HEK293 (cell line): Measurements from ENCODE around the gene TPD52L2.

Source experiments
- GLIS1 ChIP-seq: fragments of 450-650 bp; formaldehyde crosslinking; IDR thresholded peaks from 2 replicates; pipeline ENCODE4 v1.5.1; 2016; ENCODE audit warnings: missing biosample characterization, missing genetic modification characterization
- KLF16 ChIP-seq: fragments of 450-650 bp; formaldehyde crosslinking; IDR thresholded peaks from 2 replicates; pipeline ENCODE4 v1.5.1; 2017; ENCODE audit warnings: missing biosample characterization, missing genetic modification characterization
- KLF17 ChIP-seq: fragments of 450-650 bp; formaldehyde crosslinking; IDR thresholded peaks from 2 replicates; pipeline ENCODE4 v1.5.1; 2016; ENCODE audit warnings: missing biosample characterization, missing genetic modification characterization
- KLF9 ChIP-seq: fragments of 450-650 bp; formaldehyde crosslinking; IDR thresholded peaks from 2 replicates; pipeline ENCODE4 v1.5.1; 2016; ENCODE audit warnings: missing biosample characterization, missing genetic modification characterization, low read depth
- MYNN ChIP-seq: fragments of 450-650 bp; formaldehyde crosslinking; IDR thresholded peaks from 2 replicates; pipeline ENCODE4 v1.5.1; 2016; ENCODE audit warnings: missing biosample characterization, missing genetic modification characterization, borderline replicate concordance
- MZF1 ChIP-seq: fragments of 450-650 bp; formaldehyde crosslinking; IDR thresholded peaks from 2 replicates; pipeline ENCODE4 v1.5.1; 2017; ENCODE audit warnings: missing biosample characterization, missing genetic modification characterization, borderline replicate concordance
- ZBTB20 ChIP-seq: fragments of 450-650 bp; formaldehyde crosslinking; IDR thresholded peaks from 2 replicates; pipeline ENCODE4 v1.5.1; 2016; ENCODE audit warnings: missing biosample characterization, missing genetic modification characterization
- ZBTB26 ChIP-seq: fragments of 450-650 bp; formaldehyde crosslinking; optimal IDR thresholded peaks from 2 replicates; pipeline ENCODE3; 2016; ENCODE audit warnings: missing biosample characterization, mild to moderate bottlenecking, missing genetic modification characterization
- ZFHX2 ChIP-seq: fragments of 450-650 bp; formaldehyde crosslinking; conservative IDR thresholded peaks from 2 replicates; pipeline ENCODE4 v1.5.1; 2016; ENCODE audit warnings: missing biosample characterization, missing genetic modification characterization
- ZFP41 ChIP-seq: fragments of 450-650 bp; formaldehyde crosslinking; IDR thresholded peaks from 2 replicates; pipeline ENCODE4 v1.5.1; 2016; ENCODE audit warnings: missing biosample characterization, missing genetic modification characterization, borderline replicate concordance
- ZNF112 ChIP-seq: fragments of 450-650 bp; formaldehyde crosslinking; IDR thresholded peaks from 2 replicates; pipeline ENCODE4 v1.5.0; 2017; ENCODE audit warnings: missing biosample characterization, missing genetic modification characterization
- ZNF174 ChIP-seq: fragments of 450-650 bp; formaldehyde crosslinking; IDR thresholded peaks from 2 replicates; pipeline ENCODE4 v1.5.0; 2017; ENCODE audit warnings: missing biosample characterization, mild to moderate bottlenecking, missing genetic modification characterization
- ZNF175 ChIP-seq: fragments of 450-650 bp; formaldehyde crosslinking; IDR thresholded peaks from 2 replicates; pipeline ENCODE4 v1.5.1; 2016; ENCODE audit warnings: missing biosample characterization, missing genetic modification characterization
- ZNF202 ChIP-seq: fragments of 450-650 bp; formaldehyde crosslinking; IDR thresholded peaks from 2 replicates; pipeline ENCODE4 v1.5.1; 2016; ENCODE audit warnings: missing biosample characterization, missing genetic modification characterization, borderline replicate concordance
- ZNF211 ChIP-seq: fragments of 450-650 bp; formaldehyde crosslinking; IDR thresholded peaks from 2 replicates; pipeline ENCODE4 v1.5.1; 2016; ENCODE audit warnings: low read depth, missing biosample characterization, missing genetic modification characterization
- ZNF221 ChIP-seq: fragments of 450-650 bp; formaldehyde crosslinking; IDR thresholded peaks from 2 replicates; pipeline ENCODE4 v1.5.1; 2017; ENCODE audit warnings: missing biosample characterization, missing genetic modification characterization, borderline replicate concordance
- ZNF23 ChIP-seq: fragments of 450-650 bp; formaldehyde crosslinking; IDR thresholded peaks from 2 replicates; pipeline ENCODE4 v1.5.1; 2016; ENCODE audit warnings: missing biosample characterization, missing genetic modification characterization, borderline replicate concordance
- ZNF239 ChIP-seq: fragments of 450-650 bp; formaldehyde crosslinking; IDR thresholded peaks from 2 replicates; pipeline ENCODE4 v1.5.1; 2016; ENCODE audit warnings: missing biosample characterization, missing genetic modification characterization
- ZNF280D ChIP-seq: fragments of 450-650 bp; formaldehyde crosslinking; IDR thresholded peaks from 2 replicates; pipeline ENCODE4 v1.5.1; 2016; ENCODE audit warnings: missing biosample characterization, missing genetic modification characterization
- ZNF362 ChIP-seq: fragments of 450-650 bp; formaldehyde crosslinking; IDR thresholded peaks from 2 replicates; pipeline ENCODE4 v1.5.1; 2016; ENCODE audit warnings: missing biosample characterization, missing genetic modification characterization
- ZNF544 ChIP-seq: fragments of 450-650 bp; formaldehyde crosslinking; IDR thresholded peaks from 2 replicates; pipeline ENCODE4 v1.5.0; 2017; ENCODE audit warnings: missing biosample characterization, missing genetic modification characterization
- ZNF548 ChIP-seq: fragments of 450-650 bp; formaldehyde crosslinking; IDR thresholded peaks from 2 replicates; pipeline ENCODE4 v1.5.1; 2016; ENCODE audit warnings: missing biosample characterization, missing genetic modification characterization
- ZNF555 ChIP-seq: fragments of 450-650 bp; formaldehyde crosslinking; conservative IDR thresholded peaks from 2 replicates; pipeline ENCODE4 v1.5.1; 2017; ENCODE audit warnings: missing biosample characterization, mild to moderate bottlenecking, missing genetic modification characterization, inconsistent platforms
- ZNF626 ChIP-seq: fragments of 450-650 bp; sonication (Bioruptor Pico); formaldehyde crosslinking; IDR thresholded peaks from 2 replicates; pipeline ENCODE4 v1.5.1; 2018; ENCODE audit warnings: missing biosample characterization, missing genetic modification characterization, inconsistent platforms
- ZNF654 ChIP-seq: fragments of 450-650 bp; formaldehyde crosslinking; IDR thresholded peaks from 2 replicates; pipeline ENCODE4 v1.5.1; 2016; ENCODE audit warnings: low read depth, missing biosample characterization, missing genetic modification characterization
- ZNF670 ChIP-seq: fragments of 450-650 bp; formaldehyde crosslinking; IDR thresholded peaks from 2 replicates; pipeline ENCODE4 v1.5.1; 2016; ENCODE audit warnings: missing biosample characterization, missing genetic modification characterization, low read depth
- ZNF692 ChIP-seq: fragments of 450-650 bp; formaldehyde crosslinking; IDR thresholded peaks from 2 replicates; pipeline ENCODE4 v1.5.1; 2016; ENCODE audit warnings: missing biosample characterization, missing genetic modification characterization
- TF ChIP-seq, protein P1 (sequence below): fragments of 450-650 bp; formaldehyde crosslinking; IDR thresholded peaks from 2 replicates; pipeline ENCODE4; 2016; ENCODE audit warnings: missing biosample characterization, missing genetic modification characterization

TPD52L2 gene

GRCh38 chr20:63894358-63895201 is 29.5 kb downstream of the TPD52L2 start, which contains the start of gene DNAJC5 (continued):
- no peak for TF ChIP-seq ZNF211 (tag by site-specific recombination)
- TF ChIP-seq KLF9 (tag by site-specific recombination) = peak; percentile 80
- no peak for TF ChIP-seq MYNN (tag by site-specific recombination)
- TF ChIP-seq ZBTB20 = peak; percentile 28; the same call in 1 of the 2 replicates
- TF ChIP-seq ZNF112 (tag by site-specific recombination) = no peak
- TF ChIP-seq ZNF221 (tag by site-specific recombination) = no peak
- no peak for TF ChIP-seq ZNF548 (tag by site-specific recombination)
- TF ChIP-seq MZF1 = no peak
- no peak for TF ChIP-seq ZNF544 (tag by site-specific recombination)
- TF ChIP-seq ZNF362 (tag by site-specific recombination) = no peak
- TF ChIP-seq ZNF654 (tag by site-specific recombination) = no peak
- TF ChIP-seq ZNF202 (tag by site-specific recombination) = no peak
- TF ChIP-seq ZNF23 = no peak
- TF ChIP-seq ZNF555 = no peak
- 0 out of 2 replicates have a peak, but pooled peaks have one; percentile 45 for TF ChIP-seq KLF17 (tag by site-specific recombination)
- no peak for TF ChIP-seq ZNF626 (tag by site-specific recombination)
- TF ChIP-seq, protein P1, sequence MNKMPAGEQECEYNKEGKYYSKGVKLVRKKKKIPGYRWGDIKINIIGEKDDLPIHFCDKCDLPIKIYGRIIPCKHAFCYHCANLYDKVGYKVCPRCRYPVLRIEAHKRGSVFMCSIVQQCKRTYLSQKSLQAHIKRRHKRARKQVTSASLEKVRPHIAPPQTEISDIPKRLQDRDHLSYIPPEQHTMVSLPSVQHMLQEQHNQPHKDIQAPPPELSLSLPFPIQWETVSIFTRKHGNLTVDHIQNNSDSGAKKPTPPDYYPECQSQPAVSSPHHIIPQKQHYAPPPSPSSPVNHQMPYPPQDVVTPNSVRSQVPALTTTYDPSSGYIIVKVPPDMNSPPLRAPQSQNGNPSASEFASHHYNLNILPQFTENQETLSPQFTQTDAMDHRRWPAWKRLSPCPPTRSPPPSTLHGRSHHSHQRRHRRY = no peak
- peak; percentile 85 for TF ChIP-seq ZFHX2 (tag by site-specific recombination)
- TF ChIP-seq ZFP41 (tag by site-specific recombination) = no peak
- peak; percentile 83 for TF ChIP-seq ZBTB26 (tag by site-specific recombination)
- no peak for TF ChIP-seq ZNF174
- no peak for TF ChIP-seq ZNF239 (tag by site-specific recombination)
- peak; percentile 62 for TF ChIP-seq GLIS1 (tag by site-specific recombination)
- TF ChIP-seq ZNF670 = no peak
- TF ChIP-seq ZNF280D (tag by site-specific recombination) = no peak
- no peak for TF ChIP-seq ZNF175 (tag by site-specific recombination)
- TF ChIP-seq KLF16 = peak; percentile 82
- peak; percentile 97 for TF ChIP-seq ZNF692 (tag by site-specific recombination)
